SU-DHL-6 (cell line): ENCODE results near the gene EFNA4.

Experiments used
- H2AFZ ChIP-seq: fragments of 200-600 bp; sonication (generic); 2 replicates; pipeline ENCODE4 v1.6.1; 2014; ENCODE audit warnings: low read depth, mild to moderate bottlenecking, moderate library complexity, mixed read lengths, antibody characterized with exemption, low read length; ENCODE audit not compliant: severe bottlenecking
- H3F3A ChIP-seq: fragments of 200-600 bp; shearing (Covaris generic); 2 replicates; pipeline ENCODE4 v1.6.0; 2016; ENCODE audit warnings: antibody characterized with exemption, mild to moderate bottlenecking; ENCODE audit not compliant: insufficient read depth
- H3K27ac ChIP-seq: fragments of 200-600 bp; sonication (generic); 2 replicates; pipeline ENCODE4 v1.5.1; 2016; ENCODE audit warnings: low read depth, mild to moderate bottlenecking, low read length, moderate library complexity, mixed read lengths
- H3K27me3 ChIP-seq: fragments of 200-600 bp; sonication (generic), shearing (Covaris generic); 2 replicates; pipeline ENCODE4 v1.6.0; 2014; ENCODE audit warnings: mild to moderate bottlenecking, low read length
- H3K36me3 ChIP-seq: fragments of 200-600 bp; sonication (generic); 2 replicates; pipeline ENCODE4 v1.6.1; 2014; ENCODE audit warnings: mild to moderate bottlenecking, low read length, mixed read lengths
- H3K4me2 ChIP-seq: fragments of 300-600, 200-600 bp; shearing (Covaris generic), sonication (generic); 2 replicates; pipeline ENCODE4 v1.6.0; 2014; ENCODE audit warnings: low read length, low read depth, mild to moderate bottlenecking; ENCODE audit not compliant: poor library complexity, severe bottlenecking
- H3K4me3 ChIP-seq: fragments of 200-600 bp; sonication (generic); 2 replicates; pipeline ENCODE4 v1.5.1; 2014; ENCODE audit warnings: antibody characterized with exemption, low read length, mild to moderate bottlenecking, mixed read lengths; ENCODE audit not compliant: insufficient read depth, poor library complexity, severe bottlenecking
- H3K79me2 ChIP-seq: fragments of 200-600 bp; sonication (generic); 2 replicates; pipeline ENCODE4 v1.6.1; 2014; ENCODE audit warnings: mild to moderate bottlenecking, low read length, moderate library complexity; ENCODE audit not compliant: insufficient read depth
- H3K9ac ChIP-seq: fragments of 200-600 bp; sonication (generic); 2 replicates; pipeline ENCODE4 v1.7.0; 2014; ENCODE audit warnings: mild to moderate bottlenecking, low read length
- H3K9me2 ChIP-seq: fragments of 200-600 bp; sonication (generic); replicated peaks from 2 replicates; pipeline ENCODE4 v1.6.1; 2014; ENCODE audit warnings: low read length; ENCODE audit not compliant: insufficient read depth
- H3K9me3 ChIP-seq: fragments of 200-600 bp; sonication (generic); 2 replicates; pipeline ENCODE4 v1.6.1; 2014; ENCODE audit warnings: low read length, mixed read lengths; ENCODE audit not compliant: insufficient read depth
- H4K20me1 ChIP-seq: fragments of 200-600 bp; sonication (generic); 2 replicates; pipeline ENCODE4 v1.6.1; 2014; ENCODE audit warnings: low read depth, mild to moderate bottlenecking, antibody characterized with exemption, low read length, moderate library complexity, mixed read lengths
- EZH2phosphoT487 ChIP-seq: fragments of 200-600 bp; sonication (generic), shearing (Covaris generic); conservative IDR thresholded peaks from 2 replicates; pipeline ENCODE4 v1.6.1; 2018; ENCODE audit warnings: mild to moderate bottlenecking, antibody characterized with exemption, low read length, moderate library complexity, mixed read lengths
- TF ChIP-seq, protein P1 (sequence below): fragments of 200-600 bp; sonication (generic); IDR thresholded peaks from one replicate; pipeline ENCODE4 v1.5.1; 2017; ENCODE audit warnings: antibody characterized with exemption, mild to moderate bottlenecking, low read length, moderate library complexity; ENCODE audit not compliant: insufficient read depth, poor library complexity, severe bottlenecking

EFNA4 gene

DNA sequence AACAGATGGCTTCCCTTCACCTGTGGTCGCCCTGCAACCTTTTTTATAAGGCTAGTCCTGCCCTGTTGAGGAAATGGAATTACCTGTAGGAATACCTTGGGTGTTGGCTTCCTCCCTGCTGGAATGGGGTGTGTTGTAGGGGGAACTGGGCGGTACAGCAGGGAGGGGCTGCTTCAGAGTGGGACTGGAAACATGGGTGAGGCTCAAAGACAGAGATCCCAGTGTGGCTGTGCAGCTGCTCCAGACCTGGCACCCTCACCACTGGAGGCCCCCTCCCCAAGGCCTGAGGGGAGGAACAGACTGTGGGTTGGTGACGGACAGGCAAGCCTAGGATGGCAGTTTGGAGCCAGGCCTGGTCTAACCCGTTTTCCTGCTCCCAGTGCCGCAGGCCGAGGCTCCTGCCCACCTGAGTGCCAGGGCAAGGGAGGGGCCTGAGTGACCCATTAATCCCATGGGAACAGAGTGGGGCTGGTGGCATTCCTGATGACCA, 19.6 kb downstream of the EFNA4 start:
- Histone ChIP-seq H3K79me2 (no peaks in the 10 kb centered on the region), H3K9me3 (no peaks in the 10 kb centered on the region), H3K9ac (no peak overlapping the region), H3K9me2 (no peaks in the 10 kb centered on the region), H3F3A (no peaks in the 10 kb centered on the region), H3K4me3 (no peak overlapping the region), H3K36me3 (no peaks in the 10 kb centered on the region), H2AFZ (no peak overlapping the region), H3K27me3 (no peaks in the 10 kb centered on the region), H3K4me2 (no peak overlapping the region), H3K27ac (no peak overlapping the region), H4K20me1 (no peaks in the 10 kb centered on the region)
- no peak for TF ChIP-seq EZH2phosphoT487
- TF ChIP-seq, protein P1, sequence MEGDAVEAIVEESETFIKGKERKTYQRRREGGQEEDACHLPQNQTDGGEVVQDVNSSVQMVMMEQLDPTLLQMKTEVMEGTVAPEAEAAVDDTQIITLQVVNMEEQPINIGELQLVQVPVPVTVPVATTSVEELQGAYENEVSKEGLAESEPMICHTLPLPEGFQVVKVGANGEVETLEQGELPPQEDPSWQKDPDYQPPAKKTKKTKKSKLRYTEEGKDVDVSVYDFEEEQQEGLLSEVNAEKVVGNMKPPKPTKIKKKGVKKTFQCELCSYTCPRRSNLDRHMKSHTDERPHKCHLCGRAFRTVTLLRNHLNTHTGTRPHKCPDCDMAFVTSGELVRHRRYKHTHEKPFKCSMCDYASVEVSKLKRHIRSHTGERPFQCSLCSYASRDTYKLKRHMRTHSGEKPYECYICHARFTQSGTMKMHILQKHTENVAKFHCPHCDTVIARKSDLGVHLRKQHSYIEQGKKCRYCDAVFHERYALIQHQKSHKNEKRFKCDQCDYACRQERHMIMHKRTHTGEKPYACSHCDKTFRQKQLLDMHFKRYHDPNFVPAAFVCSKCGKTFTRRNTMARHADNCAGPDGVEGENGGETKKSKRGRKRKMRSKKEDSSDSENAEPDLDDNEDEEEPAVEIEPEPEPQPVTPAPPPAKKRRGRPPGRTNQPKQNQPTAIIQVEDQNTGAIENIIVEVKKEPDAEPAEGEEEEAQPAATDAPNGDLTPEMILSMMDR: no peak

GRCh38 chr1:155083865-155084721, 20.6 kb downstream of the EFNA4 start:
- H3K36me3 ChIP-seq: no peaks in the 10 kb centered on the region
- no peaks in the 10 kb centered on the region for H3K9me3 ChIP-seq
- TF ChIP-seq, protein P1: peak; percentile 26
- TF ChIP-seq EZH2phosphoT487: no peak
- H3K4me2 ChIP-seq: peak overlapping the region; percentile 91
- no peaks in the 10 kb centered on the region for H4K20me1 ChIP-seq
- peak overlapping the region; percentile 68; the same call in 1 of the 2 replicates for H3K9ac ChIP-seq
- no peaks in the 10 kb centered on the region for H3K27me3 ChIP-seq
- peak overlapping the region; percentile 89 for H2AFZ ChIP-seq
- H3F3A ChIP-seq: no peaks in the 10 kb centered on the region
- no peaks in the 10 kb centered on the region for H3K9me2 ChIP-seq
- no peaks in the 10 kb centered on the region for H3K79me2 ChIP-seq
- no peak overlapping the region for H3K4me3 ChIP-seq
- no peak overlapping the region for H3K27ac ChIP-seq

DNA sequence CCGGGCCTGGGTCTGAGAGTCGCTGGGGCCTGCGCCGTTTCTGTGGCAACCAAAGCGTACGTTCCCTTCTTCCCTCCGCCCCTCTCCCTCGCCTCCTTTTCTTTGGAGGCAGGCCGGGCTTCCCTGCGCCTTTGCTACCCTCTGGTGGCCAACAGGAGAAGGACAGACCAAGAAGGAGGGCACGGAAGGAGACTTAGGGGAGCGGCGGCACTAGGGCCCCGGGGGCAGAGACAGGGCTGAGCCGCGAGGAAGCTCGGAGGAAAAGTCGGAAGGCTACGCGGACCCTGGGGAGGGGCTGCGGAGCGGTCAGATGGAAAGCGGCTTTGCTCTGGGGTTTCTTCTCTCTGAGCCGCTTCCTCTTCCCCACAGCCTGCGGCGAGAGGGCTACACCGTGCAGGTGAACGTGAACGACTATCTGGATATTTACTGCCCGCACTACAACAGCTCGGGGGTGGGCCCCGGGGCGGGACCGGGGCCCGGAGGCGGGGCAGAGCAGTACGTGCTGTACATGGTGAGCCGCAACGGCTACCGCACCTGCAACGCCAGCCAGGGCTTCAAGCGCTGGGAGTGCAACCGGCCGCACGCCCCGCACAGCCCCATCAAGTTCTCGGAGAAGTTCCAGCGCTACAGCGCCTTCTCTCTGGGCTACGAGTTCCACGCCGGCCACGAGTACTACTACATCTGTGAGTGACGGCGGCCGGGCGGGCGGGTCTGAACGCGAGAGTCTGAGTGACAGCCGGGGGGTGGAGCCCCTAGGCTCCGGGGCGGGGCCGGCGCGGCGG, 21.4 kb downstream of the EFNA4 start:
- Histone ChIP-seq H3F3A (no peaks in the 10 kb centered on the region), H2AFZ (peak overlapping the region; percentile 89), H3K9me2 (no peaks in the 10 kb centered on the region), H3K9me3 (no peaks in the 10 kb centered on the region), H3K4me3 (peak overlapping the region; percentile 72), H3K27ac (peak overlapping the region; percentile 82), H4K20me1 (no peaks in the 10 kb centered on the region), H3K27me3 (no peaks in the 10 kb centered on the region), H3K4me2 (peak overlapping the region; percentile 91), H3K79me2 (no peaks in the 10 kb centered on the region), H3K9ac (peak overlapping the region; percentile 68), H3K36me3 (no peaks in the 10 kb centered on the region)
- TF ChIP-seq EZH2phosphoT487: no peak
- TF ChIP-seq, protein P1: peak; percentile 93
